HCT116 (cell line): Measurements from ENCODE around the gene MEF2D. TPM values are rescaled to one million over a fixed set of nuclear protein-coding genes. Genes with fewer than 3 reads are reported as not detected.

ENCODE experiments used
- ATAC-seq: fragments of 200-7000 bp; cut with Tn5 transposase; 2 replicates; pipeline ENCODE4 v1.9.1; 2020; ENCODE audit warnings: mild to moderate bottlenecking, moderate library complexity
- BruUV-seq: library from RNA; stranded (reverse); fragments of 400-500 nt; replicated peaks from 2 replicates; lab custom pipeline; 2021; lab: Mats Ljungman, UMichigan
- CTCF ChIA-PET: fragments of 300-600 bp; sonication (Branson Sonifier 250); formaldehyde crosslinking; loops from one replicate; lab custom pipeline; 2021; ENCODE audit warnings: antibody characterized with exemption; lab: Charles Lee
- POLR2A ChIA-PET: fragments of 300-600, 350-600 bp; sonication (Branson Sonifier 250); formaldehyde crosslinking; loops from one replicate; lab custom pipeline; 2021; ENCODE audit warnings: antibody characterized with exemption; lab: Charles Lee
- RAD21 ChIA-PET, 2 experiments: fragments of 300-600 bp; sonication (Branson Sonifier 250); formaldehyde crosslinking; loops; one replicate each; lab custom pipeline; 2023; ENCODE audit warnings: low total read pairs in 2 of 2; ENCODE audit not compliant: uncharacterized antibody in 2 of 2, unreplicated experiment in 2 of 2, low non-redundant PET in 1 of 2; lab: Charles Lee
- DNase-seq: peaks from one replicate; pipeline ENCODE4 v3.0.0-alpha.2; 2010; ENCODE audit warnings: low read depth, low spot score
- H2AFZ ChIP-seq: fragments of 200-600 bp; shearing (Covaris generic), sonication (generic); 2 replicates; pipeline ENCODE4 v1.6.1; 2017; ENCODE audit warnings: low read depth, mixed run types, mixed read lengths, antibody characterized with exemption, low read length; ENCODE audit not compliant: poor library complexity, severe bottlenecking
- H3K27ac ChIP-seq: 2 replicates; pipeline ENCODE4 v1.5.1; 2012; ENCODE audit warnings: low read depth, low read length
- H3K27me3 ChIP-seq: fragments of 200-600 bp; sonication (generic); 2 replicates; pipeline ENCODE4 v1.6.1; 2016; ENCODE audit warnings: mixed run types, low read length, mixed read lengths; ENCODE audit not compliant: insufficient read depth
- H3K36me3 ChIP-seq, 2 experiments: fragments of 200-500 bp in 1 of 2; fragments of 200-600 bp in 1 of 2; sonication (Bioruptor generic) in 1 of 2; sonication (generic) in 1 of 2; 2 replicates each; pipeline versions ENCODE4 v1.5.1 to v1.6.1; 2014 to 2016; ENCODE audit warnings: low read length in 2 of 2, inconsistent platforms in 1 of 2, mixed read lengths in 1 of 2, mixed run types in 1 of 2; ENCODE audit not compliant: insufficient read depth in 2 of 2, control insufficient read depth in 1 of 2
- H3K4me1 ChIP-seq, 2 experiments: fragments of 200-600 bp in 1 of 2; sonication (generic) in 1 of 2; 2 replicates each; pipeline versions ENCODE4 v1.5.1 to v1.6.1; 2012 to 2017; ENCODE audit warnings: low read length in 2 of 2, inconsistent platforms in 1 of 2, mild to moderate bottlenecking in 1 of 2, mixed read lengths in 1 of 2, mixed run types in 1 of 2, moderate library complexity in 1 of 2; ENCODE audit not compliant: insufficient read depth in 2 of 2, control insufficient read depth in 1 of 2
- H3K4me2 ChIP-seq: fragments of 200-600 bp; sonication (generic); 2 replicates; pipeline ENCODE4 v1.6.1; 2017; ENCODE audit warnings: mixed run types, low read length, mixed read lengths
- H3K4me3 ChIP-seq, 2 experiments: fragments of 200-600 bp in 1 of 2; sonication (generic) in 1 of 2; replicated peaks in 1 of 2; 2 replicates each; pipeline ENCODE4 v1.5.1; 2011 to 2016; ENCODE audit warnings: low read length in 2 of 2, control low read depth in 1 of 2, low read depth in 1 of 2, mild to moderate bottlenecking in 1 of 2, mixed read lengths in 1 of 2, mixed run types in 1 of 2
- H3K79me2 ChIP-seq: fragments of 200-600 bp; sonication (generic); 2 replicates; pipeline ENCODE4 v1.6.1; 2017; ENCODE audit warnings: mild to moderate bottlenecking, mixed run types, low read length, moderate library complexity, mixed read lengths; ENCODE audit not compliant: insufficient read depth
- H3K9ac ChIP-seq: fragments of 200-600 bp; sonication (generic); 2 replicates; pipeline ENCODE4 v1.6.1; 2016; ENCODE audit warnings: low read length, mixed read lengths
- H3K9me2 ChIP-seq: fragments of 200-600 bp; sonication (generic), shearing (Covaris generic); 2 replicates; pipeline ENCODE4 v1.6.1; 2017; ENCODE audit warnings: mixed run types, mild to moderate bottlenecking, moderate library complexity; ENCODE audit not compliant: insufficient read depth
- H3K9me3 ChIP-seq, 2 experiments: fragments of 200-500 bp in 1 of 2; fragments of 200-600 bp in 1 of 2; sonication (Bioruptor generic) in 1 of 2; sonication (generic) in 1 of 2; 2 replicates each; pipeline ENCODE4 v1.6.1; 2014 to 2017; ENCODE audit warnings: low read length in 2 of 2, mixed read lengths in 2 of 2, inconsistent platforms in 1 of 2, low read depth in 1 of 2, mild to moderate bottlenecking in 1 of 2, mixed run types in 1 of 2, moderate library complexity in 1 of 2; ENCODE audit not compliant: control insufficient read depth in 1 of 2, insufficient read depth in 1 of 2
- H4K20me1 ChIP-seq: fragments of 200-600 bp; sonication (generic), shearing (Covaris generic); 2 replicates; pipeline ENCODE4 v1.6.1; 2017; ENCODE audit warnings: mixed run types, mild to moderate bottlenecking, moderate library complexity; ENCODE audit not compliant: insufficient read depth
- ATF3 ChIP-seq: IDR thresholded peaks from 2 replicates; pipeline ENCODE4 v1.6.1; 2012
- CBX3 ChIP-seq: IDR thresholded peaks from 2 replicates; pipeline ENCODE4 v1.6.1; 2012; ENCODE audit warnings: low read depth
- CEBPB ChIP-seq: IDR thresholded peaks from 2 replicates; pipeline ENCODE4 v1.6.1; 2012; ENCODE audit warnings: low read depth
- CTCF ChIP-seq, 3 experiments: fragments of 200-600 bp in 1 of 3; sonication (generic) in 1 of 3; IDR thresholded peaks in 2 of 3; conservative IDR thresholded peaks in 1 of 3; 2 replicates each; pipeline ENCODE4 v1.5.1; 2012 to 2017; ENCODE audit warnings: low read depth in 2 of 3, low read length in 2 of 3, antibody characterized with exemption in 1 of 3, borderline replicate concordance in 1 of 3, control low read depth in 1 of 3, mild to moderate bottlenecking in 1 of 3, mixed read lengths in 1 of 3, mixed run types in 1 of 3, moderate library complexity in 1 of 3; ENCODE audit not compliant: insufficient read depth in 1 of 3
- EGR1 ChIP-seq: IDR thresholded peaks from 2 replicates; pipeline ENCODE4 v1.6.1; 2012; ENCODE audit warnings: low read depth
- EZH2phosphoT487 ChIP-seq: fragments of 200-600 bp; IDR thresholded peaks from 2 replicates; pipeline ENCODE4 v1.6.1; 2018; ENCODE audit warnings: antibody characterized with exemption, borderline replicate concordance
- FOSL1 ChIP-seq: IDR thresholded peaks from 2 replicates; pipeline ENCODE4 v1.6.1; 2012; ENCODE audit warnings: low read depth
- JUND ChIP-seq: IDR thresholded peaks from 2 replicates; pipeline ENCODE4 v1.6.1; 2012
- MAX ChIP-seq: IDR thresholded peaks from 2 replicates; pipeline ENCODE4 v1.6.1; 2012
- POLR2A ChIP-seq: IDR thresholded peaks from 2 replicates; pipeline ENCODE4 v1.7.0; 2011; ENCODE audit warnings: borderline replicate concordance; ENCODE audit not compliant: insufficient read depth, insufficient read length; ENCODE audit errors: extremely low read depth
- POLR2AphosphoS5 ChIP-seq: IDR thresholded peaks from 2 replicates; pipeline ENCODE4 v1.6.1; 2011; ENCODE audit warnings: mild to moderate bottlenecking, low read depth, low read length, moderate library complexity
- REST ChIP-seq: IDR thresholded peaks from 2 replicates; pipeline ENCODE4 v1.6.1; 2012; ENCODE audit warnings: low read depth
- SIN3A ChIP-seq: IDR thresholded peaks from 2 replicates; pipeline ENCODE4 v1.6.1; 2012; ENCODE audit warnings: low read depth
- SP1 ChIP-seq: IDR thresholded peaks from 2 replicates; pipeline ENCODE4 v1.6.1; 2012; ENCODE audit warnings: low read depth
- SRF ChIP-seq: IDR thresholded peaks from 2 replicates; pipeline ENCODE4 v1.6.1; 2012; ENCODE audit warnings: low read depth
- TCF7L2 ChIP-seq: IDR thresholded peaks from 2 replicates; pipeline ENCODE4 v1.7.0; 2011; ENCODE audit warnings: borderline replicate concordance, inconsistent platforms; ENCODE audit not compliant: insufficient read depth, insufficient read length; ENCODE audit errors: extremely low read depth
- YY1 ChIP-seq: IDR thresholded peaks from 2 replicates; pipeline ENCODE4 v1.6.1; 2011; ENCODE audit warnings: low read length, low read depth, moderate library complexity, mild to moderate bottlenecking; ENCODE audit not compliant: insufficient replicate concordance; ENCODE audit errors: extremely low read depth
- ZBTB33 ChIP-seq: IDR thresholded peaks from 2 replicates; pipeline ENCODE4 v1.6.1; 2011; ENCODE audit warnings: mild to moderate bottlenecking, low read length, moderate library complexity; ENCODE audit not compliant: insufficient replicate concordance; ENCODE audit errors: extremely low read depth
- ZFX ChIP-seq: fragments of 450-650 bp; IDR thresholded peaks from 2 replicates; pipeline ENCODE4 v1.6.1; 2017
- ZNF274 ChIP-seq: fragments of 200-500 bp; sonication (Bioruptor generic); IDR thresholded peaks from 2 replicates; pipeline ENCODE4 v1.6.1; 2014; ENCODE audit warnings: mild to moderate bottlenecking, low read depth, low read length, inconsistent platforms
- intact Hi-C: fragments of 100-400 bp; cut with micrococcal nuclease; formaldehyde crosslinking; loops from 2 replicates; pipeline ENCODE4 v1.10.0; 2022
- total RNA-seq: library from RNA; stranded (reverse); gene quantifications from one replicate; pipeline ENCODE4 v1.2.1, GENCODE V29; 2021; ENCODE audit not compliant: unreplicated experiment

The MEF2D gene
- total RNA-seq, 1 experiment from 2014 or later = 44.2 TPM

GRCh38 chr1:156430866-156431265 lies 69.7 kb downstream of the MEF2D start:
- H3K4me2 ChIP-seq = no peak overlapping the region
- no peak for DNase-seq
- H3K36me3 ChIP-seq = no peaks in the 10 kb centered on the region
- no peaks in the 10 kb centered on the region for H3K9me2 ChIP-seq
- H4K20me1 ChIP-seq = no peaks in the 10 kb centered on the region
- peaks cover 8% of the 10 kb centered on the region; the same call in 1 of the 2 replicates for H3K27me3 ChIP-seq
- no peak overlapping the region for H3K4me3 ChIP-seq
- ATAC-seq = no peak
- H3K79me2 ChIP-seq = no peaks in the 10 kb centered on the region
- CTCF ChIA-PET = interaction anchor here (2.9 kb wide), 1 partner anchor 45 kb away, joined by 14 read pairs; no protein-coding TSS in a partner anchor
- no peak overlapping the region for H3K27ac ChIP-seq
- H3K4me1 ChIP-seq = no peaks in the 10 kb centered on the region
- intact Hi-C loops = no loop called here
- POLR2A ChIA-PET = interaction anchor here (2.0 kb wide), 1 partner anchor 9 kb away, joined by 6 read pairs; no protein-coding TSS in a partner anchor
- TF ChIP-seq CEBPB (no peak), FOSL1 (no peak), YY1 (no peak), EZH2phosphoT487 (no peak), SRF (no peak), ATF3 (no peak), POLR2A (no peak), ZBTB33 (no peak), EGR1 (no peak), ZFX (no peak), CBX3 (no peak), SIN3A (no peak), POLR2AphosphoS5 (no peak), JUND (no peak), REST (no peak), MAX (no peak), ZNF274 (no peak), TCF7L2 (no peak), CTCF (IDR thresholded peaks at IDR 0.05 in 2 of 3, conservative IDR thresholded peaks at IDR 0.05 in 1 of 3; ENCODE audit: borderline replicate concordance in 1 of 3, insufficient read depth in 1 of 3, low read depth in 2 of 3, low read length in 2 of 3) (no peak), SP1 (no peak)
- H3K9me3 ChIP-seq = no peaks in the 10 kb centered on the region
- no TSS peak for BruUV-seq
- H2AFZ ChIP-seq = no peak overlapping the region
- RAD21 ChIA-PET = no interaction called here
- H3K9ac ChIP-seq = no peak overlapping the region
